22Rv1 (cell line): ENCODE data around the gene IGSF21.

Experiments
- H3K27ac ChIP-seq: fragments of 450-650 bp; 2 replicates; pipeline ENCODE4 v1.5.1; 2017
- CTCF ChIP-seq: fragments of 450-650 bp; IDR thresholded peaks from 2 replicates; pipeline ENCODE4 v1.5.1; 2017; ENCODE audit warnings: mild to moderate bottlenecking
- ZFX ChIP-seq: fragments of 450-650 bp; IDR thresholded peaks from 2 replicates; pipeline ENCODE4 v1.6.1; 2017; ENCODE audit warnings: antibody characterized with exemption, borderline replicate concordance

The IGSF21 gene

GRCh38 chr1:18386591-18386990 lies 279.0 kb downstream of the IGSF21 start:
- TF ChIP-seq CTCF, result no peak
- TF ChIP-seq ZFX, result no peak

GRCh38 chr1:18387307-18387706 lies 279.7 kb downstream of the IGSF21 start:
- H3K27ac ChIP-seq, result no peak overlapping the region
- TF ChIP-seq CTCF, result no peak
- no peak for TF ChIP-seq ZFX

More at GRCh38 chr1:18386591-18386990, 279.0 kb downstream of the IGSF21 start:
- H3K27ac ChIP-seq, result no peak overlapping the region

GRCh38 chr1:18390953-18391352 lies 283.4 kb downstream of the IGSF21 start:
- no peak overlapping the region for H3K27ac ChIP-seq
- no peak for TF ChIP-seq CTCF
- TF ChIP-seq ZFX, result no peak

- H3K27ac ChIP-seq, result no peak overlapping the region
- no peak for TF ChIP-seq CTCF
- TF ChIP-seq ZFX, result no peak
Measured at GRCh38 chr1:18394563-18395156, 287.1 kb downstream of the IGSF21 start.

- TF ChIP-seq ZFX, result no peak
- TF ChIP-seq CTCF, result no peak
- no peak overlapping the region for H3K27ac ChIP-seq
Measured at GRCh38 chr1:18396247-18396980, 288.8 kb downstream of the IGSF21 start.

GRCh38 chr1:18397641-18398040 lies 290.0 kb downstream of the IGSF21 start:
- TF ChIP-seq CTCF (no peak), ZFX (no peak)
- no peak overlapping the region for H3K27ac ChIP-seq
